Measurements from ENCODE around the gene ASB5.
A peak's percentile ranks its signal among the peaks of the same experiment; 100 is the strongest.
"Not testable (repeated sequence)": the region's sequence is repeated elsewhere in the genome, so short reads cannot be mapped to it uniquely, and the experiment has no call there.

The ASB5 gene

DNA sequence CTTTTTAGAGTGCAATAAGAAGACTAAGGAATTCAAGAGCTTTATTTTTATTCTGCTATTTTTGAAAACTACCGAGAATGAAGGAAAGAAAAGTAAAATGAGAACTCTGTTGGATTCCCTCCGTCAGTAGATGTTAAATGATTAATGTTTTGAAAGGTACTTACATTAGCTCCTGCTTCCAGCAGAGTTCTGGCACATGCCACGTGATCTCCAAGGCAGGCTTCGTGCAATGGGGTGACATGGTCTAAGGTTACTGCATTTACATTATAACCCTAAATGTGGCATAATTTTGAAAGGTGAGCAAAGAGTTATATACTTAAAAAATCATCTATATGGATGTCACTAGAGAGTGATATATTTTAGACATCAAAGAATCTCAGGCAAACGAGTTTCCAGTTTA lies 46.9 kb downstream of the ASB5 start:
- DNase-seq (ENCODE audit: low read depth in 2 of 2) = no peak

DNA sequence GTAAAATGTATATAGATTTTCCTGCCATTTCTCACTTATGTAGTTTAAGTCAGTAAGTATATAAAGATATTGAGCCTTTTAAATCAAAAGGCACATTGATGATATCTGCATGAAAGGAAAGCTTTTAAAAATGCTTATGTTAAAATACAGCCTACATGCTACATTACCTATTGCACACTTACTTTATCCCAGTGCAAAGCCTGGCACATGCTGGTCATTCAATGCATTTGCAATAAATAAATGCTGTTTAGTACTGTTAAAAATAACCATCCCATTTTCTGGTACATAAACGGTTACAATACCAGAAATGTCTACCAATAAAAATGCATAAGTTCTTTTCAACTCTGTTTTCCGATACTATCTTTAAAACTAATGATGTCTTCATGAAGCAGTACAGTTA lies 51.5 kb downstream of the ASB5 start:
- DNase-seq (ENCODE audit: low read depth in 2 of 2) = no peak

- not testable (repeated sequence) for DNase-seq (ENCODE audit: low read depth in 2 of 2)
Observed at GRCh38 chr4:176212351-176212750, 56.7 kb downstream of the ASB5 start.

- DNase-seq (ENCODE audit: low read depth in 2 of 2) = no peak
Observed at GRCh38 chr4:176210579-176211296, 58.3 kb downstream of the ASB5 start.

DNA sequence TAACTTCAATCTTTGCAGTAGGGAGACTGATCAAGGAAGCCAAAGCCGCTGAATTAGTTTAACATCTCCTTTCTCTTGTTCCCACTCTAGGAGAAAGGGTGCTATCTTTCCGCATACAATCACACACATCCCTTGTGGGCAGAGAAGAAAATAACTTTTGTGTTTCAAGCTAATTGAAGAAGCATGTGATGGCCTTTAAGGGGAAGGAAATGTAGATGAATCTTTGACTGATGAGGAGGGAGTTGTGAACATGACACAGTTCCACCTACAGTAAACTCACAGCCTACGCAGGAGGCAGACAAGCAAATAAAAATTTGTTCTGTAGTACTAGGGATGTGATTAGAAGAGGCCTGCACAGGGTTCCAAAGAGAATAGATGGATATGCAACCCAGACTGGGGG lies 58.9 kb downstream of the ASB5 start:
- no peak for DNase-seq (ENCODE audit: low read depth in 2 of 2)

GRCh38 chr4:176209535-176209934 lies 59.5 kb downstream of the ASB5 start:
- DNase-seq (ENCODE audit: low read depth in 2 of 2) = no peak

GRCh38 chr4:176207839-176208238 lies 61.2 kb downstream of the ASB5 start:
- no peak for DNase-seq (ENCODE audit: low read depth in 2 of 2)

DNA sequence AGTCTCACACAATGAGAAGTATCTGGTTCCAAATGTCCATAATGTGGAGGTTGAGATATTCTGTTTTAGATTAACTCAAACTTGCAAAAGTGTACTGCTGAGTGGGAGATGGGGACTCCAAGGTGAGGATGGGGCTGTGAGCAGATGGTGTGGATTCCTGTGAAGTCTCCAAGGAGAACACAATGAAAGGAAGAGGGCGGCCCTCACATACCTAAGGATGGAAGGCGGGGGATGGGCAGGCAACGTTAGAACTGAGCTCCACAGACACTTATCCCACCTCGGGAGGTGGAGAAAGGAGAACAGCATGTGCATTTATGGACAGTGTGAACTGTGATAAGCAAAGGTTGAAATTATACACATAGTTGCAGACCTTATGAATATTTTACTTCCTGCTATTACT lies 63.7 kb downstream of the ASB5 start:
- DNase-seq (ENCODE audit: low read depth in 2 of 2) = no peak

GRCh38 chr4:176198316-176198903 lies 70.6 kb downstream of the ASB5 start:
- DNase-seq (ENCODE audit: low read depth in 2 of 2) = no peak

DNA sequence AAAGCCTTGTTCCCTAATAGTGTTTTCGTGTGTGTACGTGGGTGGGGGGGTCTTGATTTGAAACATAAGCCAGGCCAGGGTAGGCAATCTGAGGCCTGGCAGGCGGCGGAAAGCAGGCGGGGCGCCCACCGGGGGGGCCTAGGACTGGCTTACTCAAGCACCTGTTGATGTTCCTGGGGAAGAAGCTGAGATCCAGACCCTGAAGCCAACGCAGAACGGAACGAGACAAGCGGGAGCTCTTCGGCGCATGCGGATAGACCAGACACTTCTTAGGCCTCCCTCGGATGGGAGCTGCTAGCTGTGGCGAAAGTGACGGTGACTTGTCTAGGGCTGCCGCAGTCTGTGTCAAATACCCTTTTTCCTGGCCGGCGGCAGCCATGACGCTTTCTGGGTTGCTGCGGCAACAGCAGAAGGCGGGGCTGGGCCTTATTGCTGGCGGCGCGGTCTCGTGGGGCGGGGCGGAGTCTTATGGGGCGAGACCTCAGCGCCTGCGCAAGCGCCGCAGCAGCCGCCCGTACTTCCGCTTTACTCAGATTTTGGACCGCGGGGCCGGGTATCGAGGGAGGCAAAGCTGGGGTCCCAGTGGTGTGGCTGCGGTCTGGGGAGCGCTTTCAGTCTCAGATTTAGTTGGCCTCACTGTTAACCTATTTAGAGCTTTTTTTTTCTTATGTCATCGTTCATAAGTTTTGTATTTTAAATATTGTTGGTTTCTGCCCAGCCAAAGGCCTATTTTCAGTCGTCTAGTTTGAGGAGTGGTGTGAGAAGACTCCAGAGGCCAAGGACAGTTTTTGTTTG lies 73.6 kb downstream of the ASB5 start, which contains the start of gene SPATA4:
TSS of gene SPATA4 (minus strand) at position 402 of the 795 bp plus-strand sequence. CDS start at position 379, 23 bp downstream.
- peak; percentile 85 to 92 for DNase-seq (ENCODE audit: low read depth in 2 of 2)

- DNase-seq (ENCODE audit: low read depth in 2 of 2) = peak in 1 of 2 experiments; percentile 35
Observed at GRCh38 chr4:176193938-176194337, 75.1 kb downstream of the ASB5 start.

GRCh38 chr4:176193126-176193525 lies 75.9 kb downstream of the ASB5 start:
- no peak for DNase-seq (ENCODE audit: low read depth in 2 of 2)

- no peak for DNase-seq (ENCODE audit: low read depth in 2 of 2)
Observed at GRCh38 chr4:176191974-176192373, 77.0 kb downstream of the ASB5 start.

- no peak for DNase-seq (ENCODE audit: low read depth in 2 of 2)
Observed at GRCh38 chr4:176189891-176190795, 78.9 kb downstream of the ASB5 start.

DNA sequence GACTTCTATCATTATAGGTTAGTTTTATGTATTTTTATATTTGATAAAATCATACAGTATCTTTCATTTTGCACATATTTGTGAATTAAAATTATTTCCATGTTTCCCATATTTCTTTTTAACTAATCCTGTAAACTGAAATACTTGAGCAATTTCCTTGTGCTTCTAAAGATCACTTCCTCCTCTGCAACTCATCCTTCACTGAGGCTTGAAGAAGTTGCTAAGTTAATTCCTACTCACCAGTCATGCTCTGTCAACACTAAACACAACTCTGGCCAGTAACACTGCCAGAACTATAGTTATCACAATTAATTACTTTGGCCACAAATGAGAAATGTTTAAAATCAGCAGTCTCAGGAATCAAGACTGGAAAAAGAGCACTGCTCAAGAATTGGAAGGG lies 80.4 kb downstream of the ASB5 start:
- no peak for DNase-seq (ENCODE audit: low read depth in 2 of 2)

GRCh38 chr4:176187624-176188023 lies 81.4 kb downstream of the ASB5 start:
- DNase-seq (ENCODE audit: low read depth in 2 of 2) = no peak

- DNase-seq (ENCODE audit: low read depth in 2 of 2) = no peak
Observed at GRCh38 chr4:176186671-176187395, 82.2 kb downstream of the ASB5 start.

DNA sequence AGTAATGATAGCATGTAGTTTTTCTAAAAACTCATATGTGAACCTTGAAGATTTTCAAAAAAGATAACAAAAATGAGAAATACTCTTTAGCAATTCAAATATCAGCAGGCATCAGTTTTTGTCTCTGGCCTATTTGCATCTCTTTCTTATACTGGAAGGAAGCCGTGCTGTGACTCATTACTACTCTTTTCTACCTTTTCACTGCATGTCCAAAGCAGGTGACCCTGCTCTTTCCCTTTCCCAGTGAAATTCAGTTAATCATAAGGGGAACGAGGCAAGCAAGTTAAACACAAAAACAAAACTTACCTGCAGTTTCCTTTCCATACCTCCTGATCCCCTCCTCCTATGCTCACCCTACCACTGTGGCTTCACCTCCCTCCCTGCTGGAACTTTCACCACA lies 83.0 kb downstream of the ASB5 start:
- DNase-seq (ENCODE audit: low read depth in 2 of 2) = no peak

DNA sequence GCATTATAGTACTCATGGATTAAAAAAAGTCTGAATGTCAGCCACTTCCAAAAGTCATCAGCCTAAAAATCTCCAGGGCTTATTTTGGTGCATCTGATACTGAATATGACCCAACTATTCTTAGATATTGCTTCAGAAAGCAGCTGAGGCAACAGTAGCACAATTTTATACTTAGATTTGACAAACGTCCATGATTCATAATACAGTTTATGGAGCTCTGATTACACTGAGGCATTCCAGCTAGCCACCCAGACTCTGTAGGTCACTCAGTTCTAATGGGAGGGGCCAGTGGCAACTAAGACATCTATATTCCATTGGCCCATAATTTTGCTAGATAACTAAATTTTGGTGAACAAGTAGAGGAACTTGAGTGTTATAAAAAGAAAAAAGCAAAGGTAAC lies 84.0 kb downstream of the ASB5 start:
- DNase-seq (ENCODE audit: low read depth in 2 of 2) = no peak
